ENCODE measurements around the gene KIRREL3.

KIRREL3 gene

GRCh38 chr11:126701520-126701897 lies 299.1 kb downstream of the KIRREL3 start:
- H3K36me3 ChIP-seq (ENCODE audit: control insufficient read depth in 5 of 5, insufficient read depth in 5 of 5, low read length in 5 of 5), result no peaks in the 10 kb centered on the region
- H3K4me3 ChIP-seq (ENCODE audit: low read depth in 1 of 5, low read length in 5 of 5), result no peak overlapping the region
- no peak overlapping the region for H3K27ac ChIP-seq (ENCODE audit: low read depth, low read length)
- peaks cover 0 to under 1% (median 0%) of the 10 kb centered on the region in 5 donors for H3K27me3 ChIP-seq (ENCODE audit: control insufficient read depth in 5 of 5, insufficient read depth in 4 of 5, low read length in 5 of 5)
- no peaks in the 10 kb centered on the region for H3K4me1 ChIP-seq (ENCODE audit: control insufficient read depth in 5 of 5, insufficient read depth in 5 of 5, low read length in 5 of 5)
- no peaks in the 10 kb centered on the region for H3K9me3 ChIP-seq (ENCODE audit: control insufficient read depth in 5 of 5, low read length in 5 of 5)
- H3K9ac ChIP-seq (ENCODE audit: low read length in 5 of 5), result no peak overlapping the region

GRCh38 chr11:126700768-126701519 lies 299.6 kb downstream of the KIRREL3 start:
- H3K4me3 ChIP-seq (ENCODE audit: low read depth in 1 of 5, low read length in 5 of 5), result no peak overlapping the region
- no peak overlapping the region for H3K9ac ChIP-seq (ENCODE audit: low read length in 5 of 5)
- H3K27ac ChIP-seq (ENCODE audit: low read depth, low read length), result no peak overlapping the region
- H3K9me3 ChIP-seq (ENCODE audit: control insufficient read depth in 5 of 5, low read length in 5 of 5), result no peaks in the 10 kb centered on the region
- no peaks in the 10 kb centered on the region for H3K36me3 ChIP-seq (ENCODE audit: control insufficient read depth in 5 of 5, insufficient read depth in 5 of 5, low read length in 5 of 5)
- no peaks in the 10 kb centered on the region for H3K4me1 ChIP-seq (ENCODE audit: control insufficient read depth in 5 of 5, insufficient read depth in 5 of 5, low read length in 5 of 5)
- peaks cover 0 to 2% (median 0%) of the 10 kb centered on the region in 5 donors for H3K27me3 ChIP-seq (ENCODE audit: control insufficient read depth in 5 of 5, insufficient read depth in 4 of 5, low read length in 5 of 5)

- H3K36me3 ChIP-seq (ENCODE audit: control insufficient read depth in 5 of 5, insufficient read depth in 5 of 5, low read length in 5 of 5), result no peaks in the 10 kb centered on the region
- peaks cover 0 to 2% (median 0%) of the 10 kb centered on the region in 5 donors for H3K27me3 ChIP-seq (ENCODE audit: control insufficient read depth in 5 of 5, insufficient read depth in 4 of 5, low read length in 5 of 5)
- H3K4me3 ChIP-seq (ENCODE audit: low read depth in 1 of 5, low read length in 5 of 5), result no peak overlapping the region
- no peaks in the 10 kb centered on the region for H3K4me1 ChIP-seq (ENCODE audit: control insufficient read depth in 5 of 5, insufficient read depth in 5 of 5, low read length in 5 of 5)
- H3K9ac ChIP-seq (ENCODE audit: low read length in 5 of 5), result no peak overlapping the region
- no peak overlapping the region for H3K27ac ChIP-seq (ENCODE audit: low read depth, low read length)
- no peaks in the 10 kb centered on the region for H3K9me3 ChIP-seq (ENCODE audit: control insufficient read depth in 5 of 5, low read length in 5 of 5)
These were observed 302.0 kb downstream of the KIRREL3 start for GRCh38 chr11:126698576-126698975.

DNA sequence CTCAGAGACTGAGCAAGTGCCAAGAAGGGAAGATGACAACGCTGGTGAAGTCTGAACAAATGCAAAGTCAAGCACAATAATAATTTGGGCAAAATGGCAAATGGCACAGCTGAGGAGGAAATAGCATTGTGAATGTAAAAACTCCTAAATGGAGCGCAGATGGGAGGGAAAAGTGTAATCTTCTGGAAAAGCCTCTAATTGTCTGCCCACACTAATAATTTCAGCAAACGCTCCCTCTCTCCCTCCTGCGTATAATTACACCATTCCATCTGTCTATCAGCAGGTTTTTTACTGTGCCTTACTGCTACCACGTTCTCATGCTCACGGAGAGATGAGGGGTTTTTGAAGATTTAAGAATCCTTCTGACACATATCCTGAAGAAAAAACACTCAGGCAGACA lies 302.6 kb downstream of the KIRREL3 start:
- Histone ChIP-seq H3K9ac (ENCODE audit: low read length in 5 of 5) (no peak overlapping the region), H3K27me3 (ENCODE audit: control insufficient read depth in 5 of 5, insufficient read depth in 4 of 5, low read length in 5 of 5) (peaks cover 0 to 2% (median 0%) of the 10 kb centered on the region in 5 donors), H3K9me3 (ENCODE audit: control insufficient read depth in 5 of 5, low read length in 5 of 5) (peaks cover 0 to 2% (median 0%) of the 10 kb centered on the region in 5 donors), H3K36me3 (ENCODE audit: control insufficient read depth in 5 of 5, insufficient read depth in 5 of 5, low read length in 5 of 5) (no peaks in the 10 kb centered on the region), H3K27ac (ENCODE audit: low read depth, low read length) (no peak overlapping the region), H3K4me3 (ENCODE audit: low read depth in 1 of 5, low read length in 5 of 5) (no peak overlapping the region), H3K4me1 (ENCODE audit: control insufficient read depth in 5 of 5, insufficient read depth in 5 of 5, low read length in 5 of 5) (no peaks in the 10 kb centered on the region)

DNA sequence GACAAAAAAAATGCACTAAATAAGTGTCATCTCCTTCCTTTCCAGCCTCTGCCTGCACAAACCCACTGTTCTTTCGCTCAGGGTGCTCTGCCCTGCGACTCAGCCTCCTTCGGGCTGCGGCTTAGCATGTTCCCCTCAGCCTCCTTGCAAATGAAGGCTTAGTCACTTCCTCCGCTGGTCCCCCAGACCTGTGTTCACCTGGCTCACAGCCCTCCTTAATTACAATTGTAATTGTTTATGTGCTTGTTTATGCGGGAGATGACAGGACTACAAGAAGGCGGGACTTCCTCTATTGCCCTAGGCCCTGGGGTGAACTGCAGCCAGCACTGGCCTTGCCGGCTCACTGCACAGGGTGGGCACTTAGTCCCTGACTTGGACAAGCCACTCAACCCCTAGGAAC lies 303.6 kb downstream of the KIRREL3 start:
- H3K36me3 ChIP-seq (ENCODE audit: control insufficient read depth in 5 of 5, insufficient read depth in 5 of 5, low read length in 5 of 5), result no peaks in the 10 kb centered on the region
- peaks cover 0 to 7% (median 4%) of the 10 kb centered on the region in 5 donors for H3K9me3 ChIP-seq (ENCODE audit: control insufficient read depth in 5 of 5, low read length in 5 of 5)
- H3K4me1 ChIP-seq (ENCODE audit: control insufficient read depth in 5 of 5, insufficient read depth in 5 of 5, low read length in 5 of 5), result no peaks in the 10 kb centered on the region
- H3K27me3 ChIP-seq (ENCODE audit: control insufficient read depth in 5 of 5, insufficient read depth in 4 of 5, low read length in 5 of 5), result peaks cover 0 to 2% (median 0%) of the 10 kb centered on the region in 5 donors
- H3K9ac ChIP-seq (ENCODE audit: low read length in 5 of 5), result no peak overlapping the region
- no peak overlapping the region for H3K4me3 ChIP-seq (ENCODE audit: low read depth in 1 of 5, low read length in 5 of 5)
- no peak overlapping the region for H3K27ac ChIP-seq (ENCODE audit: low read depth, low read length)

GRCh38 chr11:126695293-126695692 lies 305.3 kb downstream of the KIRREL3 start:
- Histone ChIP-seq H3K27ac (ENCODE audit: low read depth, low read length) (no peak overlapping the region), H3K27me3 (ENCODE audit: control insufficient read depth in 5 of 5, insufficient read depth in 4 of 5, low read length in 5 of 5) (peaks cover 0 to 2% (median 0%) of the 10 kb centered on the region in 5 donors), H3K4me3 (ENCODE audit: low read depth in 1 of 5, low read length in 5 of 5) (no peak overlapping the region), H3K36me3 (ENCODE audit: control insufficient read depth in 5 of 5, insufficient read depth in 5 of 5, low read length in 5 of 5) (no peaks in the 10 kb centered on the region), H3K9me3 (ENCODE audit: control insufficient read depth in 5 of 5, low read length in 5 of 5) (peaks cover 0 to 7% (median 4%) of the 10 kb centered on the region in 5 donors), H3K9ac (ENCODE audit: low read length in 5 of 5) (no peak overlapping the region), H3K4me1 (ENCODE audit: control insufficient read depth in 5 of 5, insufficient read depth in 5 of 5, low read length in 5 of 5) (no peaks in the 10 kb centered on the region)

DNA sequence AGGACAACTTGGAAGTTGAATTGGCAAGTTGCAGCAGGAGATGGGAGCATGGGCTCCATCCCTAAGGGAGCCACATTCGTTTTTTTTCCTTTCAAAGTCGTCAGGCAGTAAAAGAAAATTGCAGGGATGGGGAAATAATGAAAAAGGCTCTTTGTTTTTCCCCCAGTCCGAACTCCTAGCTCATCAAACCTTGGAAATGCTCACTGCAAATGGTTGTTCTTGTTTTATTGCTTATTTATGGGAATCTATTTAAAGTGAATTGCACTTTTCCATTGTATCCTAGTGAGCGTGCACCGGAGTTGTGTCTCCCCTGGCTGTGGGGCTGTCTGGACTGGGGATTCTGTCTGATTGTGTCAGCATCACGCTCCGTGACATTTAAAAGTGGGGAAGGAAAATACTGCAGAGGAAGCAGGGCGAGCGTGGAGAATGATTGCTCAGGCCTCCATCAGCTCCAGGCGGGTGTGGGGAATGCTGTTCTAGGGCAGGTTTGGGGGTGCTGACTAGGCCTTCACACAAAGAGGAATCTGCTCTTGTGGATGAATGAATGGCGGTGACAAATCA lies 306.4 kb downstream of the KIRREL3 start:
- Histone ChIP-seq H3K9me3 (ENCODE audit: control insufficient read depth in 5 of 5, low read length in 5 of 5) (peaks cover 0 to 7% (median 4%) of the 10 kb centered on the region in 5 donors), H3K4me1 (ENCODE audit: control insufficient read depth in 5 of 5, insufficient read depth in 5 of 5, low read length in 5 of 5) (no peaks in the 10 kb centered on the region), H3K9ac (ENCODE audit: low read length in 5 of 5) (no peak overlapping the region), H3K4me3 (ENCODE audit: low read depth in 1 of 5, low read length in 5 of 5) (no peak overlapping the region), H3K36me3 (ENCODE audit: control insufficient read depth in 5 of 5, insufficient read depth in 5 of 5, low read length in 5 of 5) (no peaks in the 10 kb centered on the region), H3K27me3 (ENCODE audit: control insufficient read depth in 5 of 5, insufficient read depth in 4 of 5, low read length in 5 of 5) (peaks cover 0 to 2% (median 0%) of the 10 kb centered on the region in 5 donors), H3K27ac (ENCODE audit: low read depth, low read length) (no peak overlapping the region)

- Histone ChIP-seq H3K27me3 (ENCODE audit: control insufficient read depth in 5 of 5, insufficient read depth in 4 of 5, low read length in 5 of 5) (peaks cover 0 to 3% (median 0%) of the 10 kb centered on the region in 5 donors), H3K36me3 (ENCODE audit: control insufficient read depth in 5 of 5, insufficient read depth in 5 of 5, low read length in 5 of 5) (no peaks in the 10 kb centered on the region), H3K9ac (ENCODE audit: low read length in 5 of 5) (no peak overlapping the region), H3K27ac (ENCODE audit: low read depth, low read length) (no peak overlapping the region), H3K4me1 (ENCODE audit: control insufficient read depth in 5 of 5, insufficient read depth in 5 of 5, low read length in 5 of 5) (no peaks in the 10 kb centered on the region), H3K9me3 (ENCODE audit: control insufficient read depth in 5 of 5, low read length in 5 of 5) (peaks cover 0 to under 1% (median 0%) of the 10 kb centered on the region in 5 donors), H3K4me3 (ENCODE audit: low read depth in 1 of 5, low read length in 5 of 5) (no peak overlapping the region)
These were observed 313.1 kb downstream of the KIRREL3 start for GRCh38 chr11:126687477-126687876.

DNA sequence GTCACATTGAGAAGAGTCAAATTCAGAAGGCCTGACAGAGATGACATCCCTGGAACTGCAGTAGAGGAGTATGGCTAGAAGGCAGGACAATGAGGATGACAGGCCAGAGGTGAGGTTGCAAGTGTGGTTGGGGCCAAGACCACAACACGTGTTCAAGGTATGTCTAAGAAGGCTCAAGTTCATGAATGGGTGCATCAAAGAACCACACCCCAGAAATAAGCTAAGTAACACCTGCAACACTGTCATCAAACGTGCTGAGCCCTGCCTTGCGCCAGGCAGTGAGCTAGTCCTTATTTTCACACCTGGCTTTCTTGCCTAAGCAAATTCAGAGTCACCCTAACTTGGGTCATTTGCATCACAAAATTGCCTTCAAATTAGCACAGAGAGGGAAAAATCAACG lies 313.6 kb downstream of the KIRREL3 start:
- Histone ChIP-seq H3K36me3 (ENCODE audit: control insufficient read depth in 5 of 5, insufficient read depth in 5 of 5, low read length in 5 of 5) (no peaks in the 10 kb centered on the region), H3K27me3 (ENCODE audit: control insufficient read depth in 5 of 5, insufficient read depth in 4 of 5, low read length in 5 of 5) (peaks cover 0 to 3% (median 0%) of the 10 kb centered on the region in 5 donors), H3K27ac (ENCODE audit: low read depth, low read length) (no peak overlapping the region), H3K9me3 (ENCODE audit: control insufficient read depth in 5 of 5, low read length in 5 of 5) (no peaks in the 10 kb centered on the region), H3K9ac (ENCODE audit: low read length in 5 of 5) (no peak overlapping the region), H3K4me1 (ENCODE audit: control insufficient read depth in 5 of 5, insufficient read depth in 5 of 5, low read length in 5 of 5) (no peaks in the 10 kb centered on the region), H3K4me3 (ENCODE audit: low read depth in 1 of 5, low read length in 5 of 5) (no peak overlapping the region)

Data from subcutaneous abdominal adipose tissue (tissue), 5 donors.